Nephron (organoid): ENCODE data around the gene KCNJ14.

Experiments used
- H3K27ac Mint-ChIP-seq, 3 experiments: 2 replicates each; pipeline ENCODE4 v1.8.0; 2020; ENCODE audit warnings: mixed read lengths in 3 of 3, mild to moderate bottlenecking in 2 of 3, moderate library complexity in 1 of 3
- H3K27me3 Mint-ChIP-seq: 2 replicates; pipeline ENCODE4 v1.8.0; 2021; ENCODE audit warnings: low read depth, mild to moderate bottlenecking, moderate library complexity, mixed read lengths
- H3K36me3 Mint-ChIP-seq: 2 replicates; pipeline ENCODE4 v1.8.0; 2020; ENCODE audit warnings: low read depth, mixed read lengths
- H3K4me1 Mint-ChIP-seq: 2 replicates; pipeline ENCODE4 v1.8.0; 2020; ENCODE audit warnings: mixed read lengths
- H3K4me3 Mint-ChIP-seq, 3 experiments: 2 replicates each; pipeline ENCODE4 v1.8.0; 2020; ENCODE audit warnings: mild to moderate bottlenecking in 3 of 3, mixed read lengths in 3 of 3, moderate library complexity in 2 of 3
- H3K9me3 Mint-ChIP-seq: 2 replicates; pipeline ENCODE4 v1.8.0; 2020; ENCODE audit warnings: mixed read lengths
- TF ChIP-seq, protein P1 (sequence below), 3 experiments: fragments of 200-600 bp; sonication (generic); IDR thresholded peaks; one replicate each; pipeline ENCODE4 v1.5.0; 2021; ENCODE audit warnings: antibody characterized with exemption in 3 of 3; ENCODE audit not compliant: unreplicated experiment in 3 of 3

The KCNJ14 gene

DNA sequence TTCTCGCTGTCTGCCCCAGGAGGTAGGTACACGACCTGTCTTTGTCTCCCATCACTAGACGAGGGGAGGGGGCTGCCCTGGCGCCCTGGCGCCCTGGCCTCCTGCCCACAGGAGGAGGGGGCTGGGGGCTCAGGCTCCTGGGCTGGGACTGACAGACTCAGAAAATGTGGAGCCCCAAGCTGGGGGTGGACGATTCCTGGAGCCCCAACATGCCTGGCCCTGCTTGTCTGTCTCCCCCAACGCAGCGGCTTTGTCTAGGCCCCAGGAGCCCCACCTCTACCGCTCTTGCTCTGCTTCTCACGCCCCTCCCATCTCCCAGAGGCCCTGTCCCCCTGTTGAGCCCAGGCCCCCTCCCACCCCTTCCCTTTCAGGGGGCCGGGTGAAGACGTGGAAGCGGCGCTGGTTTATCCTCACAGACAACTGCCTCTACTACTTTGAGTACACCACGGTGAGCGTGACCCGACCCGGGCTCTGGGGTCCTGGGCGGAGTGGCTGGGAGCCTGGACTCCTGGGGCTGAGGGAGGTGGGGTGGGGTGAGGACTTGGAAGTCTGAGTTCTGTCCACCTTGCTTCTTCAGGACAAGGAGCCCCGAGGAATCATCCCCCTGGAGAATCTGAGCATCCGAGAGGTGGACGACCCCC is 22.4 kb downstream of the KCNJ14 start:
- no peak overlapping the region for H3K4me3 Mint-ChIP-seq
- H3K36me3 Mint-ChIP-seq = peaks cover 58% of the 10 kb centered on the region
- H3K9me3 Mint-ChIP-seq = no peaks in the 10 kb centered on the region
- TF ChIP-seq, protein P1, sequence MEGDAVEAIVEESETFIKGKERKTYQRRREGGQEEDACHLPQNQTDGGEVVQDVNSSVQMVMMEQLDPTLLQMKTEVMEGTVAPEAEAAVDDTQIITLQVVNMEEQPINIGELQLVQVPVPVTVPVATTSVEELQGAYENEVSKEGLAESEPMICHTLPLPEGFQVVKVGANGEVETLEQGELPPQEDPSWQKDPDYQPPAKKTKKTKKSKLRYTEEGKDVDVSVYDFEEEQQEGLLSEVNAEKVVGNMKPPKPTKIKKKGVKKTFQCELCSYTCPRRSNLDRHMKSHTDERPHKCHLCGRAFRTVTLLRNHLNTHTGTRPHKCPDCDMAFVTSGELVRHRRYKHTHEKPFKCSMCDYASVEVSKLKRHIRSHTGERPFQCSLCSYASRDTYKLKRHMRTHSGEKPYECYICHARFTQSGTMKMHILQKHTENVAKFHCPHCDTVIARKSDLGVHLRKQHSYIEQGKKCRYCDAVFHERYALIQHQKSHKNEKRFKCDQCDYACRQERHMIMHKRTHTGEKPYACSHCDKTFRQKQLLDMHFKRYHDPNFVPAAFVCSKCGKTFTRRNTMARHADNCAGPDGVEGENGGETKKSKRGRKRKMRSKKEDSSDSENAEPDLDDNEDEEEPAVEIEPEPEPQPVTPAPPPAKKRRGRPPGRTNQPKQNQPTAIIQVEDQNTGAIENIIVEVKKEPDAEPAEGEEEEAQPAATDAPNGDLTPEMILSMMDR (IDR thresholded peaks at IDR 0.05; ENCODE audit: unreplicated experiment in 3 of 3) = no peak
- no peak overlapping the region for H3K27ac Mint-ChIP-seq
- H3K27me3 Mint-ChIP-seq = no peaks in the 10 kb centered on the region
- H3K4me1 Mint-ChIP-seq = peaks cover 7% of the 10 kb centered on the region

DNA sequence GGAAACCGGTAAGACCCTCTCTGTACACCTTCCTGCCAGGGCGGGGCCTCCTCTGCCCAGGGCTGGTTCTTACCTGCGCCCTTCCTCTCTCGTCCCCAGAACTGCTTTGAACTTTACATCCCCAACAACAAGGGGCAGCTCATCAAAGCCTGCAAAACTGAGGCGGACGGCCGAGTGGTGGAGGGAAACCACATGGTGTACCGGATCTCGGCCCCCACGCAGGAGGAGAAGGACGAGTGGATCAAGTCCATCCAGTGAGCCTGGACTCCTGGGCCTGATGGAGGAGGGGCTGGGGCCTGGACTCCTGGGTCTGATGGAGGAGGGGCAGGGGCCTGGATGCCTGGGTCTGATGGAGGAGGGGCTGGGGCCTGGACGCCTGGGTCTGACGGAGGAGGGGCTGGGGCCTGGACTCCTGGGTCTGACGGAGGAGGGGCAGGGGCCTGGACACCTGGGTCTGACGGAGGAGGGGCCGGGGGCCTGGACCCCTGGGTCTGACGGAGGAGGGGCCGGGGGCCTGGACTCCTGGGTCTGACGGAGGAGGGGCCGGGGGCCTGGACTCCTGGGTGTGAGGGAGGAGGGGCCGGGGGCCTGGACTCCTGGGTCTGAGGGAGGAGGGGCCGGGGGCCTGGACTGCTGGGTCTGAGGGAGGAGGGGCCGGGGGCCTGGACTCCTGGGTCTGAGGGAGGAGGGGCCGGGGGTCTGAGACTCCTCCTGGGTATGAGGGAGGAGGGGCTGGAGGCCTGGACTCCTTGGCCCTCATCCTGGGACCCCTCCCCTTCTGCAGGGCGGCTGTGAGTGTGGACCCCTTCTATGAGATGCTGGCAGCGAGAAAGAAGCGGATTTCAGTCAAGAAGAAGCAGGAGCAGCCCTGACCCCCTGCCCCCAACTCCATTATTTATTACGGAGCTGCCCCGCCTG is 23.2 kb downstream of the KCNJ14 start:
- Mint-ChIP-seq H3K9me3 (no peaks in the 10 kb centered on the region), H3K4me3 (no peak overlapping the region), H3K4me1 (peaks cover 7% of the 10 kb centered on the region), H3K27ac (peak overlapping the region in 1 of 3 experiments; percentile 81), H3K36me3 (peaks cover 50% of the 10 kb centered on the region), H3K27me3 (no peaks in the 10 kb centered on the region)
- TF ChIP-seq, protein P1 (IDR thresholded peaks at IDR 0.05; ENCODE audit: unreplicated experiment in 3 of 3) = no peak

DNA sequence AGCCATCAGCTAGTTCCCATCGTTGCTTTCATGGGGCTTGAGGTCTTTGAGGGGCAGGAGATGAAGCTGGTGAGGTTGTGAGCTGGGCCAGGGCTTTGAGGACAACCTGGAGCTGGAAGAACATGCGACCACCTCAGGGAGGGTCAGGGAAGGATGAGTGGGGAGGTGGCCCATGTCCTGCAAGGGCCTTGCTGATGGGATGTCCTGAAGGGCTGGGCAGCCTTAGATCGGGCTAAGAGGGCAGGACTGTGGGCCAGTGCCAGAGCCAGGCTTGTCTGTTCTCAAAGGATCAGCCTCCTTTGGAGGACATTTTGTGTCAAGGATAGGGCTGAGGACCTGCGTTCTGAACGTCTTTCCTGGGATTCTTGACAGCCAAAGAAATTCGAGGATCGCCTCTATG is 24.3 kb downstream of the KCNJ14 start:
- Mint-ChIP-seq H3K4me1 (peaks cover 7% of the 10 kb centered on the region), H3K9me3 (no peaks in the 10 kb centered on the region), H3K36me3 (peaks cover 43% of the 10 kb centered on the region), H3K4me3 (no peak overlapping the region), H3K27ac (peak overlapping the region in 2 of 3 experiments; percentile 14 to 81), H3K27me3 (no peaks in the 10 kb centered on the region)
- TF ChIP-seq, protein P1 (IDR thresholded peaks at IDR 0.05; ENCODE audit: unreplicated experiment in 3 of 3) = no peak

DNA sequence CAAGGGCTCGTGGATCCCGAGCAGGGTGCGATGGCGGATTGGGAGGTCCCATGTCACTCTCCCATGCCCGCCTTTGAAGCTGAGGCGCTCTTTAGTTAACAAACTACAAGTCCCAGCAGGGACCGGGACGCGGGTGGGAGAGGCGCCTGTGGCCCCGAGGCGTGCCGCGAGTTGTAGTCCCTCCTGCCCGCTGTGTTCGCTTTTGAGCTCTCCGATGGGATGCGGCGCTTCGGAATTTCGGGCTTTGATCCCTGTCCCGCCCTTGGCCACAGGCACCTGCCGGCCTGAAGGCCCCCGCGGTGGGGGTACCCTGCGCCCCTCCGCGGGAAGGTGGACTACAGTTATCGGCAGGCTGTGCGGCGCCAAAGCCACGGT is 24.8 kb downstream of the KCNJ14 start:
- Mint-ChIP-seq H3K4me1 (peaks cover 7% of the 10 kb centered on the region), H3K4me3 (no peak overlapping the region), H3K9me3 (no peaks in the 10 kb centered on the region), H3K27ac (no peak overlapping the region), H3K27me3 (peaks cover 2% of the 10 kb centered on the region), H3K36me3 (peaks cover 40% of the 10 kb centered on the region)
- TF ChIP-seq, protein P1 (IDR thresholded peaks at IDR 0.05; ENCODE audit: unreplicated experiment in 3 of 3) = no peak

DNA sequence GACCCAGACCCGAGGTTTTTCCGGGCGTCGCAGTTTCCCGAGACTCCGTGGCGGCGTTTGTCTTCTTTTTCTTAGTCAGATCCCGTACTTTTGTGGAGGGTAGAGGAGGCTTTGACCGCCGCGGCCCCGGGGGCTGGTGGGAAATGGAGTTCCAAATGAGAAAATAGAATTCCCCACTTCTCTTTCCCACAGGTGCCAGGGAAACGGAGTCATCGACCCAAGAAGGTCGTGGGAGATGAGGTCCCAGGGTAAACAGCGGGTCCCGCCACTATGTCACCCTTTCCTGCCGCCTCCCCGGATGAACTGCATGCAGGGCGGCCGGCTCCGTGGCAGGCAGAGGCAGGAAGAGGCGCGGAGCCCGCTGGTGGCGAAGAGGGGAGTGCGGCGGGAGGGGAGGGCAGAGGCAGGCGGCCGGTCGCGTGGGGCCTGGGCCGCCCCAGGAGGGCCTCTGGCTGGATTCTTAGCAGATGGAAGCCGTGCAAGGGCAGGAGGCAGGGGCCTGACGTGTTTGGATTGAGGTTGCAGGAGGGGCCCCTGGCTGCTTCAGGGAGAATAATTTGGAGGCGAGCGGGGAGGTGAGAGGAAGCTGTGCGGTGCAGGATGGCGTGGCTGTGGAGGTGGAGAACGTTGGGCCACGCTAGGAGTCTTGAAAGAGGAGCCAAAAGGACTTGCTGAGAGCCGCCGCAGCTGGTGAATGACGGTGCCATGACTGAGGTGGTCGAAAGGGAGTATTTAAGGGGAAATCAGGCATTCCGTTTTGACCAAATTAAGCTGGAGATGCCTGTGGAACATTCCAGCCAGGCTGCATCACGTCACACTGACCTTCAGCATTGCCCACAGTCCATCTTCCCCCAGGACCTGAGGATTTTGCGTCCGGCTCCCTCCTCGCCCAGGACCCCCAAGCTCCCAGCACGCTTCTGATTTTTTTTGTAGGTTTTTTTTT is 25.5 kb downstream of the KCNJ14 start:
- peaks cover 7% of the 10 kb centered on the region for H3K4me1 Mint-ChIP-seq
- H3K27me3 Mint-ChIP-seq = peaks cover 3% of the 10 kb centered on the region
- TF ChIP-seq, protein P1 (IDR thresholded peaks at IDR 0.05; ENCODE audit: unreplicated experiment in 3 of 3) = no peak
- H3K9me3 Mint-ChIP-seq = no peaks in the 10 kb centered on the region
- H3K4me3 Mint-ChIP-seq = no peak overlapping the region
- H3K27ac Mint-ChIP-seq = peak overlapping the region in 1 of 3 experiments; percentile 79
- peaks cover 33% of the 10 kb centered on the region for H3K36me3 Mint-ChIP-seq
